NCI-H1105 treated with DMSO at 0.1 percent for 48 hours (cell line): Measurements from ENCODE around the gene KRT74.
A peak's percentile ranks its signal among the peaks of the same experiment; 100 is the strongest.
"Not testable (repeated sequence)": the region's sequence is repeated elsewhere in the genome, so short reads cannot be mapped to it uniquely, and the experiment has no call there.

ENCODE experiments used
- DNase-seq: peaks from one replicate; lab custom pipeline; 2025; lab: John Stamatoyannopoulos, UW

KRT74 gene

DNA sequence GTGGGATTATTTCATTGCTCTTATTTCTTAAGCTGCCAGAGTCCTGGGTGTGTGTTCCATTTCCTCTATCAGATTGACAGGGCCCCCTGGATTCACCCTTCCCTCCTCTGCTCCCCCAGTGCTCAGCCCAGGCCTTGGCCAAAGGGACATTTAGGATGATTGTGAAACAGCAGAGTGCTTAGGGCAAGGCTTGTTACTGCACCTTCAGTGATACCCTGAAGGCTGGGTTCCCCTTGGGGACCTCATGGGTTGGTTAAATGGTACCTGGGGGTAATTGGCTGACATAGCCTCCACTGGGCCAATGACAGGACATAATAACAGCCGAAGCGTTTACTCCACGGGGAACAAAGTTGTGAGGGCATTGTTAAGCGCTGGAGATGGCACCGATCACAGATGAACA is 28.9 kb upstream of the KRT74 start:
- no peak for DNase-seq

DNA sequence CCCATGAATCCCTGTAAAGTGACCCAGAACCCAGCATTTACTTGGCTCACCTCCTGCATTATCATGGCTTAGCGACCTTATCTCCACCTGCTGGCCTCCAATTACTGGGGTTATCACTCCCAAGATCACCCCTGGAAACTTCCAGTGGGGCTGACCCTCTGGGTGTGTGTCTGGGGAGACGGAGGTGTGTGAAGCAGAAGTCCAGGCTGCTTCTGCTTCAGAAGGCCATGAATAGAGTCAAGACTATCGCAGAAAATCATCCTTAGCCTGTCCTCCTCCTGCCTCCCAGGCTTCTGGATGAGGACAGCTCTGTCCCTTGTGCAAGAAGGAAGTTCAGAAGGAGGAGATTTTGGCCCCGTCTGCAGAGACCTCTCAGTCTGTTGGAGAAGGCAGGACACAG is 28.0 kb upstream of the KRT74 start:
- DNase-seq, result no peak

DNA sequence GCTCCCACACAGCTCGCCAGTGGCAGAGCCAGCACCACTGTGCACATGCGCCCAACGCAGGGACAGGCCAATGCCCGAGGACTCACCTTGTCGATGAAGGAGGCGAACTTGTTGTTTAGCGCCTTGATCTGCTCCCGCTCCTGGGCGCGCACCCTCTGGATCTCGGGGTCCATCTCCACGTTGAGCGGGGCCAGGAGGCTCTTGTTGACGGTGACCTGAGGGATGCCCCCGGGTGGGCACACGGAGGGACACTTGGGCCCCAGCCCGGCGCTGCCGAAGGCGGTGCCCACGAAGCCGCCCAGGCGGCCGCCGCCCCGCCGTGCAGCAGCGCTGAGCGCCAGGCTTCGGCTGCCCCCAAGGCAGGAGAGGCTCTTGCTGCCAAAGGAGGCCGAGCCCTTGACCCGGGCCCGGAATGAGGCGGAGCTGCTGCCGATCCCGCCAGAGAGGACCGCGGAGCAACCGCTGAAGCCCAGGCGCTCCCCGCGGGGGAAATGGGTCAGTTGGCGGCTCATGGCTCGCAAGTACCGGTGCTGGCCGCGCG is 27.4 kb upstream of the KRT74 start, which contains the start of gene KRT72:
Gene KRT72 (minus strand): TSS at position 523 of the 541 bp plus-strand sequence. CDS start 11 bp downstream, at position 512.
- DNase-seq, result no peak

DNA sequence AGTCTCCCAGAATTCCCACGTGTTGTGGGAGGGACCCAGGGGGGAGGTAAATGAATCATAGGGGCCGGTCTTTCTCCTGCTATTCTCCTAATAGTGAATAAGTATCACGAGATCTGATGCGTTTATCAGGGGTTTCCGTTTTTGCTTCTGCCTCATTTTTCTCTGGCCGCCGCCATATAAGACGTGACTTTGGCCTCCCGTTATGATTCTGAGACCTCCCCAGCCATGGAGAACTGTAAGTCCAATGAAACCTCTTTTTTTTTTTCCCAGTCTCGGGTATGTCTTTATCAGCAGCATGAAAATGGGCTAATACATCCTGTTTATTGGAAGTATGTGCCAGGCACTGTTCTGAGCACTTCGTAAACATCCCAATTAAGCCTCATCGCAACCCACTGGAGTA is 26.8 kb upstream of the KRT74 start:
- DNase-seq, result no peak

DNA sequence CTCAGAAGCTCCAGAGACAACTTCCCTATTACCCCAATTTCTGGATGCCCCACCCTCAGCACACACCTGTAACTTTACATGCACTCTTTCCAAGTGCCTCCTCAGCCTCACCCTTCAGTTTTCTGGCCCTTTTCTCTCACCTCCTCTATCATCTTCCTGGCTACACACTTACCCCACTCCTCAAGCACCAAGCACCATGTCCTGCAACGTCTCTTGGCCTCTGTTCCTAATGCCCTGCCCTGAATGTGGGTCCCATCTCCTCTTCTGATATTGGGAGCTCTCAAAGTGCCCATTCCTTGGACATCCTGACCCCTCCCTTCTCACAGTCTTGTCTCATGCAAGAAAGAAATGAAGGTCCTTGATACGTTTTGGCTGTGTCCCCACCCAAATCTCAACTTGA is 26.4 kb upstream of the KRT74 start:
- no peak for DNase-seq

DNA sequence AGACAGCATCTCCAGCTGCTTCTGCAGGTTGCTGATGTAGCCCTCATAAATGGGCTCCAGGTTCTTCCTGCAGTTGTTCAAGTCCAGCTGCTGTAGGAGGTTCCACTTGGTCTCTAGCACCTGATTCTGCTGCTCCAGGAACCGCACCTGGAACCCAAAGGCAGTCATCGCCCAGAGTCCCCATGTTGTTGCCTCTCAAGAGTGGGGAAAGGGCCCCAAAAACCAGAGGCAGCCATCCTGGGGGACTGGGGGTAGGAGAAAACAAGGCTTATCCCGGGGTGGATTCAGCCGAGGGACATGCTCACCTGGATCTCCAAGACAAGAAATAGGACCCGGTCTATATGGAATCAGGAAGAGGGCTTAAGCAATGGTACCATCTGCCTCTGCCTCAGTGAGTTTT is 25.3 kb upstream of the KRT74 start:
- DNase-seq, result no peak

DNA sequence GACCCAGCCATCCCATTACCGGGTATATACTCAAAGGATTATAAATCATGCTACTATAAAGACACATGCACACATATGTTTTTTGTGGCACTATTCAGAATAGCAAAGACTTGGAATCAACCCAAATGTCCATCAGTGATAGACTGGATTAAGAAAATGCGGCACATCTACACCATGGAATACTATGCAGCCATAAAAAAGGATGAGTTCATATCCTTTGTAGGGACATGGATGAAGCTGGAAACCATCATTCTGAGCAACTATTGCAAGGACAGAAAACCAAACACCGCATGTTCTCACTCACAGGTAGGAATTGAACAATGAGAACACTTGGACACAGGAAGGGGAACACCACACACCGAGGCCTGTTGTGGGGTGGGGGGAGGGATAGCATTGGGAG is 20.6 kb upstream of the KRT74 start:
- not testable (repeated sequence) for DNase-seq

DNA sequence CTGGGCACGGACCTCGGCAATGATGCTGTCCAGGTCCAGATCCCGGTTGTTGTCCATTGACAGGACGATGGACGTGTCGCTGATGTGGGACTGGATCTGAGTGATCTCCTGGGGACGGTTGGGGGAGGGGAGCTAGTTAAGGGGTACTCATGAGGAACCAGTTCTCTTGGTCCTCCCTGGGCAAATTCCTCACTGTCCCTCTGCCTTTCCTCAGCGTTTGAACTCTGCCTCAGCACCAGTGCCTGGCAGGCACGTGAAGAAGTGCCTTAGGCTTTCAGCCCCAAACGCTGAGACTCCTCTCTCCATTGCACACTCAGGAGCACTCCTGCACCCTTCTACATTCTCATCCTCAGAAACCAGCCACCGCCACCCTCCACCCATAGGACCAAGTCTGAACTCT is 17.9 kb upstream of the KRT74 start:
- no peak for DNase-seq

DNA sequence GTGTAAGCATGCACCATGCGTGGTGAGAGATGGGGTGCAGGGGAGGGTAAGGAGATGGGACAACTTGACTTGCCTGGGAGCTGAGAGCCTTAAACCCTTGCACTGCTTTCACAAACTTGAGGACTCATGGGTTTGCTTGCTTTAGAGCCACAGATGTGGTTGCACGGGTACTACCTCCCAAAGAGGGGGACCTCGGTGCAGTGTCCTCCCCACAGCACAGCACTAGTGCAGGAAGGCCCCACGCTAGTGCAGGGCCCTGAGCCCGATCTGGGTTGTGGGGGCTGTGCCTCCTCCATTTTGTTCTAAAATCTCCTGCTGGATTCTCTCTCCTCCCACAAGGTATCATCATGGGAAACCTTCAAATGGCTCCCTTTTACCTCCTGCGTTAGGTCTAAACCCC is 16.4 kb upstream of the KRT74 start:
- DNase-seq, result no peak

DNA sequence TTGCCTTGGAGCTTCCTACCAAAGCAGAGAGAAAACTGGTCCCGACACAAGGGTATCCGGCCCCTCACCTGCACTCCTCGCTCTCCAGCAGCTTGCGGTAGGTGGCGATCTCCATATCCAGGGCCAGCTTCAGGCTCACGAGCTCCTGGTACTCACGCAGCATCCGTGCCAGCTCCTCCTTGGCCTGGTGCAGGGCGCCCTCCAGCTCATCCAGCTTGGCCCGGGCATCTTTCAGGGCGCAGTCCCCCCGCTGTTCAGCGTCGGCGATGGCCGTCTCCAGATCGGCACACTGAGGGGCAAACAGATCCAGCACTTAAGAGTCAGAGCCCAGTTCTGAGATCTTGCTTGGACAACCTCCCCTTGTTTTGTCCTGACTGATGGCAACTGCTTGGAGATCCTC is 13.9 kb upstream of the KRT74 start:
- no peak for DNase-seq

DNA sequence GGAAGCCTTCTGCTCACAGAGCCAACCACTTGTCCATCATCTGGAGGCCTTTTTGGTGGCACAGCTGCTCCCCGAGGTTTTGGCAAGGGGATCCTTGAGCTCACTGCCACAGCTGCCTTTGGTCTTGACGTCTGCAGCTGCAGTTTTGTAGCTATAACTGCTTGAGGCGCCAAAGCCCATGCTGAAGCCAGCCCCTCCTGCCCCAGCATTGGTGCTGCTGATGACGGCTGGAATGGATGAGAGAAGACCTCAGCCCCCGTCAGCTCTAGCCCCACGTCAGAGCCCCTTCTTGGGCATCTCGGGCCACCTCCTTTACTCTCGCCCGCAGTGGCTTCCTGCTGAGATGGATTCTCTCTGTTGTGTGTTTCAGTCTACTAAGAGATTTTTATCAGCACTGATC is 12.3 kb upstream of the KRT74 start:
- DNase-seq, result no peak

DNA sequence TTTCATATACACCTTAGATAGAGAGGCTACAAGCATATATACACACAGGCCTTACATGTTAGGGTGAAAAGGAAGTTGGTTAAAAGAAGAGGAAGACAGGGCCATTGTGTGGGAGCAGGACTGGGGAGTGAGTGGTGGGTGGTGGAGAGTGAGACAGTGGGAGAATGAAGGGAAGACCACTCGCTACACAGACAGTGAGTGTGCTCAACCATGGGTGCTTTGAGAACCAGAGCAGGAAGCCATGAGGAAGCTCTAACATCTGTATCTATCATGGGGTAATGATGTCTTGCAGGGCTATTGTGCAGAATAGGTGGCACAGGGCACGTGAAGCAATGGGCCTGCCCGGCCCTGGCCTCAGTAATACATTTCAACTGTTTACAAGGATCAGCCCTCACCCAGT is 11.4 kb upstream of the KRT74 start:
- no peak for DNase-seq

DNA sequence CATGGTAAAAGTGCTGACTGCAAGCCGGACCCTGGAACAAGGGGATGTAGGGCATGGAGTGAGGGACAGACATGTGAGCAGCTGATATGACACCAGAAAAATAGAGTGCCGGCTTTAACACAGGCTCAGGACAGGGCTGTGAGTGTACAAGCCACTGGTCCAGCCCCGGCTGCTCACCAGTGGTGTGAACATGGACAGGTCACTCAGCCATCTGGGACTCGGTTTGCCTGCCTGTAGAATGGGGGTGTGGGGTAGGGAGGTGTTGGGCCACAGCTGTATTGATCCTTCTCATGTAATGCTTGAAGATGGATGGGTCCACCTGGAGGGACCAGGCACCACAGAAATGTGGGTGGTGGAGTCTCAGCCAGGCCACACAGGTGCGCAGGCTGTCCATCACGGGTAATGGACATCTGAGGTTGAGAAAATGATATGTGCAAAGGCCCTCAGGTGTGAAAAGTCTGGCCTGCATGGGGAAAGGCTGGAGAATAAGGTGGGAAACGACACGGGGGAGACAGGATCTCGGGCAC is 10.6 kb upstream of the KRT74 start:
- no peak for DNase-seq

DNA sequence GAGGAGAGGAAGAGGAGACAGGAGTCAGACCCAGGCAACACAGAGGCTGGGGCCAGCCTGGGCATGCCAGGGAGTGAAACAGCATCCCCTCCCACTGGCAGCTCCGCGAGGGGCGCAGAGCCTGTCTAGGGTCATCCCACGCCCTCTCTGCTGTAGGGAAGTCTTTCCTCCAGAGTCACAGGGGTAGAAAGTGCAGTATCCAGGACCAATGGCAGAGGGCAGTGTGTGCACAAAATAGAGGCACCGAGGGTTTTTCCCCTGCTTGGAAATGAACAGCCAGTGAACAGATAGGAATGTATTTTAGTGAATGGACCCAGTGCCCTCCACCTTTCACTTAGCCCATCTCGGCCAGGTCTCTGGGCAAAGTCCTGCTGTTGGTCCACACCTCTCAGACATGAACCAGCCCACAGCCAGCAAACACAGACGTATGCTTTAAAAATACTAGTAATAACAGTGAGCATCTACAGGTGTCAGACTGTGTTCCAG is 9.4 kb upstream of the KRT74 start:
- peak; percentile 73 for DNase-seq

DNA sequence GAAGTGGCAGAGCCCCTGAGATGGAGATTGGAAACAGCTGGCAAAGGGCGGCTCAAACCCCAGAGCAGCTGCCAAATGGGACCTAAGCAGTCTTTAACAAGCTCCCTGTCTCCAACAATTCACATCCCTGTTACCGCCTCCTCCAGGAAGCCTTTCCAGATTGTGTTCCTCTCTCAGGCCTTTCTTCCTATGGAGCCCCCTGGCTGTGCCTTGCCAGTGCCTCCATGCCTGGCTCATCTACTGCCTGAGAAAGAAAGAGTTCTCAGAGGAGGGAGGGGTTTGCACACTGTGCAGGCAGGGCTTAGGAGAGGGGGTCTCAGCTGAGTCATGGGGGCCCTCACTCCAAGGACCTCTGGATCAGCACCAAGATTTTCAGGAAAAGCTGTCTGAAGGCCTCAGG is 8.8 kb upstream of the KRT74 start:
- no peak for DNase-seq

DNA sequence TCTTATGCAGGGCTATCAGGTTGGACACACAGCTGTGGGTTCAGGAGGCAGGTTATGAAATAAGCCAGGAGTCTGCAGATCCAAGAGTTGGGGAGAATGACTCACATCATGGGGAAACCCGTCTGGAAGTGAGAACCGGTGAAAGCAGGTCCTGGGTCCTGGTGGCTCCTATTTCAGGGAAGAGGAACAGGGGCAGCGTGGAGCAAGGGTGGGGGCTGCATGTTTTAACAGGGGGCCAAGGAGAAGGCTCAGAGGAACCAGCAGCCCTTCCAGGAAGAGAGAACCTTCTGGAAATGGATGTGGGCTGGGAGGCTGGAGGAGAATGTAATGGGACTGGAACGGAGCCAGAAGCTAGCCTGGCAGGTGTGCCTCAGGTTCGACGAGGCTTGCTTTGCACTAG is 7.8 kb upstream of the KRT74 start:
- DNase-seq, result peak; percentile 19

DNA sequence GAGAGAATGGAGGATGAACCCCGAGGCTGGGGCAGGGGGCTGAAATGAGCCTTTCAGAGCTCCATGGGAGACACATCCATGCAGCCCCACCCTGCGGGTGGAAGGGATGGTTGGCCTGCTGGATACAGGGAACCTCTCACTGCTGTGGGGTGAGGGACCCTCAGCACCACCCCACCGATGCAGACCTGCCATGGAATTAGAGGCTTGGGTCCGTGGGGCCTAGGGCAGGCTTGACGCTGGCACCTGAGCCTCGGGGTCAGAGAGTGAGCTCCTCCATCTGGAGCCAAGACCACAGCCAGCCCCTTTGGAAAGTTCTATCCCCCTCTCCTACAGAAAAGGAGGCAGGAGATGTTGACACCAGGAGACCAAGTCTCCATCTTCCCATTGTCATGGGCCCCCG is 7.4 kb upstream of the KRT74 start:
- DNase-seq, result no peak

DNA sequence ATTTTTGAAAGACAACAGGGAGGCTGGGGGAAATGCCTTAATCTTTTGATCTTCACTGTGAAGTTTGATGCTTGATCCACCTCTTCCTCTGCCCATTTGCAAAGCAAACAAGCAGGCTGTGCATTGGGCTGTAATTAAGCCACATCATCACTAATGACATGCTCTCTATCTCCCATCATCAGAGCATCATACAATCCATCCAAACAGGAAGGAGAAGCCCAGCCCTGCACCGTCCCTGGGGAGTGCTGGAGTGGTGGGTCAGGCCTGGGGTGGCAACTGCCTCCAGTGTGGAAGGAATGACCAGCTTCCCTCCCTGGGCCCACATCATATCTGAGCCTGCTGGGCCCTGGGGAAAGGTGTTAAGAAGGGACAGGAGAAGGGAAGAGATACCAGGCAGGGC is 6.9 kb upstream of the KRT74 start:
- DNase-seq, result peak; percentile 31

DNA sequence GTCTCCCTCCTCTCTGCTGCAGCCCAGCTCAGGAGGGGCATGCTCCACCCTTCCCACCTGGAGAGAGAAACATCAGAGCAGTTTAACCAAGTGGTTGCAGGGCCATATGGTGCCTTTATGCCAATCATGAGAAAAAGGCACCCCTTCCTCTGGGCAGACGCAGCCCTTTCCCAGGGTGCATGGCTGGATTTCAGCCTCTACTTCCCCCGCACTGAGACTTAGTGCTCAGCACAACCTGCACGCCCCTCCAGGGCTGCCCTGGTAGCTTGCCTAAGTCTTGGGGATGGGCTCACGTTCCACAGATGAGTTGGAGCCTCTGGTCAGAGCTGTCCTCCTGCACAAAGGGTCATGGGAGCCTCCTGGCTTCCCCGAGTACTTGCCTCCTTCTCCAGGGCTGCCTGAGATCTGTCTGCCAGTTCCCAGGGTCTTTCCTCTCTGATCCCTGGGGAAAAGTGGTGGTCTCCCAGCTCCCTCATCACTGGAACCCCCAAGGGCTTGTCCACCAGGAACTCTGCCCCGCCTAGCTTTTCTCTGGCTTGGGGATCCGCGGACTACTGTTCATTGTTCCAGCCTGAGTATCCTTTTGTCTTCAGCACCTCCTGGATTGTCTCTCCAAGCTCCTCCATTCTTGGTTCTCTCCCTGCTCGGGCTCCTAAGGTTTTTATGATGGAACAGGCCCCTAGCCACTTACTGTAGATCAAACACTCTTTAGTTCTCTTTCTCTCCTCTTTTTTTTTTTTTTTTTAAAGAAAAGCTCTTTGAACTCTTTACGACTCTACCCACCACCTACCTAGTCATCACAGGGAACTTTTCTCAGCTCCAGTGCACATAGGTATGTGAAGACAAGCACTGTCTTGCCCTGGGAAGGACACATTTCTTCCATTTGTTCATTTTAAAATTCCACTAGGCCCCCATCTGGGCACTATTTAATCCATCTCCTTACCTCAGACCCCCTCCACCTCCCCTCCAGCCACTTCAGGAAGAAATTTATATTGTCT is 6.1 kb upstream of the KRT74 start:
- DNase-seq, result no peak

DNA sequence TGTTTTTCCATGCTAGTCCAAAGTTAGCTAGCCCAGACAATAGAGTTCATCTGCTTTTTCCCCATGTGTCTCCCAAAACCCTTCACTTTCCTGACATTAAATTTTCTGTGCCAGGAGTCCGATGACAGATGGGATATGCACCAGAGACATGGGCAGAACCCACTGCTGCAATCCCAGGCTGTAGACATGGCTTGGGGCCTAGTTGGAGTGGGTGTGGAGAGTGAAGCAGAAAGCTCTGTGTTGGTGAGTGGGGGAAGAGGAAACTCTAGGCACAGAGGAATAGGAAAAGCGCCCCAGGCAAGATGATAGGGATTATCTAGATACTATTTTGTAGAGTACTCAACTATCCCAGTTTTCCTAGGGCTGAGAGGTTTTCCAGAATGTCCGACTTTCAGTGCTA is 4.8 kb upstream of the KRT74 start:
- no peak for DNase-seq

DNA sequence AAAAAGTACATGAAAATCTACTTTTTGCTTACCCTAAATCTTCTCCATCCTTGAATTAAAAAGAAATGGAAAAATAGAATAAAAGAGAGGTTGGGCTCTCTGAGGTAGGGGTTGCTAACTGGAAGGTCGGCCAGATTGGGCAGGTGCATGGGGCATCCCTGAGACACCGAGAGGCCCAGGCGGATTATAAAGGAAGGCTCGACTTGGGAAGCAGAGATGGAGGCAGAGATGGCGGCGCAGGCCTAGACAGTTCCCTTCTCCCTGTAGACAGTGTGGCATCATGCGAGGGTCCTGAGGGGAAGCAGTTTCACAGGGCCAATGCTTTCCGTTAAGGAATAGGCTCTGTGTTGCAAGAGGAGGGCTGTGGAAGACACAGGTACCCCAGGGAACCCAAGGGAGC is 3.7 kb upstream of the KRT74 start:
- DNase-seq, result no peak

DNA sequence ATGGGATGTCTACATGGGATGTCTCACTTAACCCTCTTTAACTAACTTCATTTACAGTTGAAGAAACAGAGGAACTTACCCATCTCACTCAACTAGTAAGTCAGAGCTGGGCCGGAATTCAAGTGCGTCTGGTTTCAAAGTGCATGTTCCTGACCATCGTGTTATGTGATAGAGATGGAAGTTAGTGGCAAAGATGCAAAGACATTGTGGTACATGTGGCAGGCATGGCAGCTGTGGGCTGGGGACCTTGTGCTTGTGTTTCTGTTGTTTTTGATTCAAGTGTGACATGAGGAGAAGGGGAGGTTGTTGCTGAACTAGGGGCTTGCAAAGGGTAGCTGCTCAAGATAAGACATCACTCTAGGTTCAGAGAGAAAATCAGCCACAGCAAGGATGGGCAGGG is 2.3 kb upstream of the KRT74 start:
- no peak for DNase-seq

DNA sequence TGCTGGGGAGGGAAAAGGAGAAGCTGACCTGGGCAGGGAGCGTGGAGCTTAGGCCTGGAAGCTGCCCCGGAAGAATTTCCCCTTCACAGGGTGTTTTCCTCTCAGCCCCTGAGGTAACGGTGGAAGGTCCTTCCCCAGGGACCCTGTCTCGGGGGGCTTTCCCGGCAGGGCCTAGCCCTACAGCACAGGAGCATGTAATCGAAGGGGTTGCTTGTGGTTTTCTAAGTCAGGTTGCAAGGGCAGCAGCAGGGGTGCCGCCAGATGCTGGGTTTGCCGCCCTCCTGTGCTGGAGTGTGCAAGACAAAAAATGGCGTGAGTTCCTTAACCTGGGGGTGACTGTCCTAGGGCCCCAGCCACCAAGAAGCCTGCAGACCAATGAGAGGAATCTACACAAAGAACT is 1.6 kb upstream of the KRT74 start:
- DNase-seq, result no peak
